Measurements from ENCODE around the gene VPS33B.

VPS33B gene

GRCh38 chr15:90994417-90995311 lies 27.7 kb downstream of the VPS33B start, which contains the start of gene PRC1:
TSS of gene PRC1 (minus strand) at chr15:90994535. CDS start at chr15:90994417, 118 bp downstream.
- no peak for TF ChIP-seq CTCF (IDR thresholded peaks at IDR 0.05; ENCODE audit: control insufficient read depth, insufficient read depth, low read depth, low read length, missing control alignments)
- peak within 1 kb of the TSS; percentile 94 for H3K4me3 ChIP-seq (ENCODE audit: control insufficient read depth, low read depth, low read length)
- DNase-seq (ENCODE audit: low read depth): peak; percentile 85

- H3K4me3 ChIP-seq (ENCODE audit: control insufficient read depth, low read depth, low read length): peak overlapping the region; percentile 94
- no peak for TF ChIP-seq CTCF (IDR thresholded peaks at IDR 0.05; ENCODE audit: control insufficient read depth, insufficient read depth, low read depth, low read length, missing control alignments)
- no peak for DNase-seq (ENCODE audit: low read depth)
Observed at GRCh38 chr15:90994059-90994416, 28.4 kb downstream of the VPS33B start.

- H3K4me3 ChIP-seq (ENCODE audit: control insufficient read depth, low read depth, low read length): no peak overlapping the region
- no peak for TF ChIP-seq CTCF (IDR thresholded peaks at IDR 0.05; ENCODE audit: control insufficient read depth, insufficient read depth, low read depth, low read length, missing control alignments)
- DNase-seq (ENCODE audit: low read depth): no peak
Observed at GRCh38 chr15:90991587-90992285, 30.7 kb downstream of the VPS33B start.

GRCh38 chr15:90990446-90990845 lies 31.9 kb downstream of the VPS33B start:
- no peak for TF ChIP-seq CTCF (IDR thresholded peaks at IDR 0.05; ENCODE audit: control insufficient read depth, insufficient read depth, low read depth, low read length, missing control alignments)
- no peak for DNase-seq (ENCODE audit: low read depth)
- no peak overlapping the region for H3K4me3 ChIP-seq (ENCODE audit: control insufficient read depth, low read depth, low read length)

- TF ChIP-seq CTCF (IDR thresholded peaks at IDR 0.05; ENCODE audit: control insufficient read depth, insufficient read depth, low read depth, low read length, missing control alignments): no peak
- no peak for DNase-seq (ENCODE audit: low read depth)
- H3K4me3 ChIP-seq (ENCODE audit: control insufficient read depth, low read depth, low read length): no peak overlapping the region
Observed at GRCh38 chr15:90989040-90989768, 33.2 kb downstream of the VPS33B start.

GRCh38 chr15:90988296-90988695 lies 34.1 kb downstream of the VPS33B start:
- H3K4me3 ChIP-seq (ENCODE audit: control insufficient read depth, low read depth, low read length): no peak overlapping the region
- no peak for DNase-seq (ENCODE audit: low read depth)

More at GRCh38 chr15:90988296-90988695, 34.1 kb downstream of the VPS33B start:
- TF ChIP-seq CTCF (IDR thresholded peaks at IDR 0.05; ENCODE audit: control insufficient read depth, insufficient read depth, low read depth, low read length, missing control alignments): no peak

All from AG09309 (cell line).